Measurements from ENCODE around the gene PCED1B.

- TF ChIP-seq CTCF (IDR thresholded peaks at IDR 0.05) (no peak), POLR2A (IDR thresholded peaks at IDR 0.05) (no peak)
Observed at GRCh38 chr12:47094804-47095203, 15.4 kb downstream of the PCED1B start.
